Activated CD8-positive, alpha-beta T cell treated with anti-CD3 and anti-CD28 coated beads, Interleukin-2, amount 10 ng/mL, durations not matched to agents 7 days and 5 days (primary cell): ENCODE data around the gene KCNAB1. TPM values are rescaled to one million over a fixed set of nuclear protein-coding genes. Genes with fewer than 3 reads are reported as not detected.
"Not testable (repeated sequence)": the region's sequence is repeated elsewhere in the genome, so short reads cannot be mapped to it uniquely, and the experiment has no call there.

Experiments used
- ATAC-seq: fragments of 150-1000 bp; cut with Tn5 transposase; one replicate; pipeline ENCODE4 v1.10.0; 2021; ENCODE audit warnings: moderate library complexity
- CTCF ChIA-PET: fragments of 350-600 bp; sonication (Branson Sonifier 250); formaldehyde crosslinking; loops from one replicate; lab custom pipeline; 2021; ENCODE audit warnings: antibody characterized with exemption; lab: Charles Lee
- POLR2A ChIA-PET: fragments of 350-600 bp; sonication (Branson Sonifier 250); formaldehyde crosslinking; loops from one replicate; lab custom pipeline; 2021; ENCODE audit warnings: antibody characterized with exemption; lab: Charles Lee
- DNase-seq: peaks from one replicate; pipeline ENCODE4 v3.0.0-alpha.2; 2020
- H3K27ac Mint-ChIP-seq: one replicate; pipeline ENCODE4 v1.8.0; 2021; ENCODE audit warnings: mild to moderate bottlenecking, mixed read lengths
- H3K27me3 Mint-ChIP-seq: one replicate; pipeline ENCODE4 v1.8.0; 2021; ENCODE audit warnings: low read depth, mixed read lengths
- H3K36me3 Mint-ChIP-seq: one replicate; pipeline ENCODE4 v1.8.0; 2021; ENCODE audit warnings: low read depth, mixed read lengths
- H3K4me1 Mint-ChIP-seq: one replicate; pipeline ENCODE4 v1.8.0; 2021; ENCODE audit warnings: low read depth, mixed read lengths
- H3K4me3 Mint-ChIP-seq: one replicate; pipeline ENCODE4 v1.8.0; 2021; ENCODE audit warnings: mild to moderate bottlenecking, mixed read lengths
- H3K9me3 Mint-ChIP-seq: one replicate; pipeline ENCODE4 v1.8.0; 2022; ENCODE audit warnings: mixed read lengths; ENCODE audit not compliant: insufficient read depth
- total RNA-seq, 2 experiments: library from RNA; stranded (reverse); gene quantifications; one replicate each; pipeline ENCODE4 v1.2.3, GENCODE V29; 2021

KCNAB1 gene
- under 1 TPM in 1 of 2 experiments, not detected in 1; 0.08 TPM for total RNA-seq

GRCh38 chr3:156120528-156121251 lies at the start of gene KCNAB1:
Gene KCNAB1, plus strand, starts transcription at chr3:156120578.
- DNase-seq (no peak), ATAC-seq (no peak)
- CTCF ChIA-PET = interaction anchor here (1.4 kb wide), 1 partner anchor 30 kb away, joined by 3 read pairs; no protein-coding TSS in a partner anchor
- no peaks in the 10 kb centered on the region for H3K4me1 Mint-ChIP-seq
- POLR2A ChIA-PET = no interaction called here
- no peak within 1 kb of the TSS for H3K27ac Mint-ChIP-seq
- H3K36me3 Mint-ChIP-seq = no peaks in the 10 kb centered on the region
- no peaks in the 10 kb centered on the region for H3K9me3 Mint-ChIP-seq
- peaks cover 28% of the 10 kb centered on the region for H3K27me3 Mint-ChIP-seq
- no peak within 1 kb of the TSS for H3K4me3 Mint-ChIP-seq

GRCh38 chr3:156071031-156071430 lies 49.3 kb upstream of the KCNAB1 start:
- ChIA-PET POLR2A (no interaction called here), CTCF (no interaction called here)
- H3K36me3 Mint-ChIP-seq = no peaks in the 10 kb centered on the region
- no peak overlapping the region for H3K4me3 Mint-ChIP-seq
- H3K27ac Mint-ChIP-seq = no peak overlapping the region
- no peaks in the 10 kb centered on the region for H3K4me1 Mint-ChIP-seq
- peaks cover 13% of the 10 kb centered on the region for H3K27me3 Mint-ChIP-seq
- ATAC-seq (no peak), DNase-seq (no peak)
- H3K9me3 Mint-ChIP-seq = no peaks in the 10 kb centered on the region

GRCh38 chr3:156072950-156073657 lies 47.3 kb upstream of the KCNAB1 start:
- H3K4me1 Mint-ChIP-seq, H3K36me3 Mint-ChIP-seq, H3K9me3 Mint-ChIP-seq, ATAC-seq, H3K27ac Mint-ChIP-seq, DNase-seq, POLR2A ChIA-PET, CTCF ChIA-PET, H3K4me3 Mint-ChIP-seq: not testable (repeated sequence)
- H3K27me3 Mint-ChIP-seq = peaks cover 13% of the 10 kb centered on the region

GRCh38 chr3:156090126-156090525 lies 30.3 kb upstream of the KCNAB1 start:
- ChIA-PET POLR2A (no interaction called here), CTCF (no interaction called here)
- H3K9me3 Mint-ChIP-seq = no peaks in the 10 kb centered on the region
- no peaks in the 10 kb centered on the region for H3K4me1 Mint-ChIP-seq
- H3K36me3 Mint-ChIP-seq = no peaks in the 10 kb centered on the region
- H3K27me3 Mint-ChIP-seq = no peaks in the 10 kb centered on the region
- H3K27ac Mint-ChIP-seq = no peak overlapping the region
- no peak overlapping the region for H3K4me3 Mint-ChIP-seq
- ATAC-seq = no peak
- DNase-seq = no peak

- no peaks in the 10 kb centered on the region for H3K36me3 Mint-ChIP-seq
- no peak for DNase-seq
- H3K27me3 Mint-ChIP-seq = no peaks in the 10 kb centered on the region
- CTCF ChIA-PET = no interaction called here
- no peak for ATAC-seq
- POLR2A ChIA-PET = no interaction called here
- no peak overlapping the region for H3K27ac Mint-ChIP-seq
- H3K4me3 Mint-ChIP-seq = no peak overlapping the region
- H3K9me3 Mint-ChIP-seq = no peaks in the 10 kb centered on the region
- H3K4me1 Mint-ChIP-seq = no peaks in the 10 kb centered on the region
Measured at GRCh38 chr3:156093964-156094363, 26.4 kb upstream of the KCNAB1 start.

- H3K9me3 Mint-ChIP-seq = no peaks in the 10 kb centered on the region
- H3K36me3 Mint-ChIP-seq = no peaks in the 10 kb centered on the region
- POLR2A ChIA-PET = no interaction called here
- DNase-seq (no peak), ATAC-seq (no peak)
- no peaks in the 10 kb centered on the region for H3K4me1 Mint-ChIP-seq
- CTCF ChIA-PET = no interaction called here
- no peaks in the 10 kb centered on the region for H3K27me3 Mint-ChIP-seq
- no peak overlapping the region for H3K27ac Mint-ChIP-seq
- H3K4me3 Mint-ChIP-seq = no peak overlapping the region
Measured at GRCh38 chr3:156094391-156094790, 26.0 kb upstream of the KCNAB1 start.

GRCh38 chr3:156095652-156096051 lies 24.7 kb upstream of the KCNAB1 start:
- H3K36me3 Mint-ChIP-seq, H3K4me1 Mint-ChIP-seq, DNase-seq, ATAC-seq, CTCF ChIA-PET, POLR2A ChIA-PET, H3K4me3 Mint-ChIP-seq, H3K27me3 Mint-ChIP-seq, H3K27ac Mint-ChIP-seq, H3K9me3 Mint-ChIP-seq: not testable (repeated sequence)

- Mint-ChIP-seq H3K9me3 (no peaks in the 10 kb centered on the region), H3K27me3 (no peaks in the 10 kb centered on the region), H3K36me3 (no peaks in the 10 kb centered on the region), H3K4me3 (no peak overlapping the region), H3K27ac (no peak overlapping the region), H3K4me1 (no peaks in the 10 kb centered on the region)
- POLR2A ChIA-PET = no interaction called here
- DNase-seq = no peak
- CTCF ChIA-PET = interaction anchor here (1.4 kb wide), 1 partner anchor 24 kb away, joined by 3 read pairs; no protein-coding TSS in a partner anchor
- no peak for ATAC-seq
Measured at GRCh38 chr3:156098437-156099035, 21.8 kb upstream of the KCNAB1 start.

GRCh38 chr3:156099348-156099747 lies 21.0 kb upstream of the KCNAB1 start:
- H3K9me3 Mint-ChIP-seq, H3K4me3 Mint-ChIP-seq, H3K27ac Mint-ChIP-seq, POLR2A ChIA-PET, ATAC-seq, DNase-seq, H3K4me1 Mint-ChIP-seq, H3K36me3 Mint-ChIP-seq, H3K27me3 Mint-ChIP-seq, CTCF ChIA-PET: not testable (repeated sequence)

- ATAC-seq, H3K9me3 Mint-ChIP-seq, H3K4me3 Mint-ChIP-seq, CTCF ChIA-PET, H3K27ac Mint-ChIP-seq, H3K4me1 Mint-ChIP-seq, H3K27me3 Mint-ChIP-seq, H3K36me3 Mint-ChIP-seq, POLR2A ChIA-PET, DNase-seq: not testable (repeated sequence)
Measured at GRCh38 chr3:156099984-156100383, 20.4 kb upstream of the KCNAB1 start.

- Mint-ChIP-seq H3K36me3 (no peaks in the 10 kb centered on the region), H3K9me3 (no peaks in the 10 kb centered on the region), H3K4me3 (no peak overlapping the region), H3K4me1 (no peaks in the 10 kb centered on the region), H3K27me3 (peaks cover 4% of the 10 kb centered on the region), H3K27ac (no peak overlapping the region)
- ATAC-seq = no peak
- CTCF ChIA-PET = interaction anchor here (1.0 kb wide), 1 partner anchor 9 kb away, joined by 3 read pairs; no protein-coding TSS in a partner anchor
- DNase-seq = no peak
- POLR2A ChIA-PET = no interaction called here
Measured at GRCh38 chr3:156102267-156102931, 18.0 kb upstream of the KCNAB1 start.
